Activated CD8-positive, alpha-beta memory T cell treated with anti-CD3 and anti-CD28 coated beads for 1 hour (primary cell): ENCODE results near the gene UPK1A.
"Not testable (repeated sequence)": the region's sequence is repeated elsewhere in the genome, so short reads cannot be mapped to it uniquely, and the experiment has no call there.

Experiments used
- DNase-seq, 2 donors: peaks; one replicate each; pipeline ENCODE4 v3.0.0-alpha.2; 2020; ENCODE audit warnings: low read depth in 1 of 2; ENCODE audit errors: extremely low read depth in 1 of 2

Gene UPK1A

DNA sequence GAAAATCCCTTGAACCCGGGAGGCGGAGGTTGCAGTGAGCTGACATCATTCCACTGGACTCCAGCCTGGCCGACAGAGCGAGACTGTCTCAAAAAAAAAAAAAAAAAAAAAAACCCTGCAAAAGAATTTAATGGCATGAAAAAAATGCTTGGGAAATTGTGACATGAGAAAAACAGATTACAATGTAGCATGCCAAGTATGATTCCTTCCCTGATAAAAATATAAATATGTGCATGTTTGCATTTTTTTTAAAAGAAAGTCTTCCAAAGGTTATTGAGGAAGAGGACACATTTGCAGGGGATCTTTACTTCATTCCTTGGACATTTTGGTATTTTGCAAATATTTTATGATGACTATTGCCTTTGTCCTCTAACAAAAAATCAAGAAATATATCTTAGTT is 23.5 kb downstream of the UPK1A start:
- DNase-seq = no peak

DNA sequence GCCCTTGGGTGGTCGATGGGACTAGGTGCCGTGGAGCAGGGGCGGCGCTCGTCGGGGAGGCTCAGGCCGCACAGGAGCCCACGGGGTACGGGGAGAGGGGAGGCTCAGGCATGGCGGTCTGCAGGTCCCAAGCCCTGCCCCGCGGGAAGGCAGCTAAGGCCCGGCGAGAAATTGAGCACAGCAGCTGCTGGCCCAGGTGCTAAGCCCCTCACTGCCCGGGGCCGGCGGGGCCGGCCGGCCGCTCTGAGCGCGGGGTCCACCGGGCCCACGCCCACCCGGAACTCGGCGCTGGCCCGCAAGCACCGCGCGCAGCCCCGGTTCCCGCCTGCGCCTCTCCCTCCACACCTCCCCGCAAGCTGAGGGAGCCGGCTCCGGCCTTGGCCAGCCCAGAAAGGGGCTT is 24.8 kb downstream of the UPK1A start:
- DNase-seq = not testable (repeated sequence)

DNA sequence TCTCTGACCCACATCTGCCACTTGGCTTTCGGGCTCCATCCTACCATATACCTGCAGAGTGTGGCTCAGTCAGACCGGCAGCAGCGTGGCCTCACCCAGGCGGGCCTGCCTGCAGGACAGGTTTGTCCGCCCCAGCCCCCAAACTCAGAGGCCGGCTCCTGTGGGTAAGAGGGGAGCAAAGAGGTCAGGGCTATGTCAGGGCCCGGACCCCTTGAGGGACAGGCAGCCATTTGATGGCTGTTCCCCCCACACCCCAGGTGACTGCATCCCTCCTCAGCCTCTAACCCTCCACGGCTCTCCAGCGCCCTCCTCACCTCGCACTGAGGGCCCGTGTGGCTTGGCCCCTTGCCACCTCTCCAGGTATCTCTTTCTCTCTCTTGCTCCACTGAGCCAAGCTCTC is 25.7 kb downstream of the UPK1A start:
- no peak for DNase-seq

DNA sequence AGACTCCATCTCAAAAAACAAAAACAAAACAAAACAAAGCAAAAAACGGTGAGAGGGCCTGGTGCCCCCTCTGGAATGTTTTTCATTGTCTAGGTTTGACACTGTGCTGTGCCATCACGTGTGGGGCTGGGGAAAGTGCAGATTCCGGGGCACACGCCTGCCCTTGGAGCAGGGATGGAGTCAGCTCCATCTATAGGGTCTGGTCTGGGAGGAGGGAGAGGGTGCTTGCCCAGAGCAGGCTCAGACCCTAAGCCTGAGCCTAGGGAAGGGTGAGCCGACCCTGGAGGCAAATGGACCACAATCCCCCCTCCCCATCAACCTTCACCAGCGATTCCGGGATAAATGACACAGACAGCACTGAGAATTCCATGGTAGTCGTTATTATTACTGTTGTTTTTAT is 27.1 kb downstream of the UPK1A start:
- DNase-seq = no peak

DNA sequence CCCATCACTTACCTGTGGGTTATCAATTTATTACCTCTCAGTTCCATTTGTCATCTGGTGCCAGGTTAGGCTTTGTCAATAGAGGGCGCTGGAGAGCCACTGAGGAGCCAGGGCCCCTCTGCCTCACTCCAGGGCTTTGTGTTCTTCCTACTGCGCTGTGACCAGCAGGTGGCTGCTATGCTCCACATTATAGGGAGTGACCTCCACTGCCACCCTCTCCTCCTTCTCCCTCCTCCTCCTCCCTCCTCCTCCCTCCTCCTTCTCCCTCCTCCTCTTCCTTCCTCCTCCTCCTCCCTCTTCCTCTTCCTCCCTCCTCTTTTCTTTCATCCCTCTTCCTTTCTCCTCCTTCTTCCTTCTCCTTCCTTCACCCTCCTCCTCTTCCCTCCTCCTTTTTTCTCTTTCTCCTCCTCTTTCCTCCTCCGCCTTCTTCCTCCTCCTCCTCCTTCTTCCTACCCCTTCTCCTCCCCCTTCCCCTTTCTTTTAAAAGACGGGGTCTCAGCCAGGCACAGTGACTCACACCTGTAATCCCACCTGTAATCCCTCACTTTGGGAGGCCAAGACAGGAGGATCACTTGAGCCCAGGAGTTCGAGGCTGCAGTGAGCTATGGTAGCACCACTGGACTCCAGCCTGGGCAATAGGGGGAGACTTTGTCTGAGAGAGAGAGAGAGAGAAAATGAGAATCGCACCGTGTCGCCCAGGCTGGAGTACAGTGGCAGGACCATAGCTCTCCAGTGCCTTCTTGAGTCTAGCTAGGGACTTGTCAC is 27.7 kb downstream of the UPK1A start:
- peak; percentile 80 to 85 for DNase-seq

DNA sequence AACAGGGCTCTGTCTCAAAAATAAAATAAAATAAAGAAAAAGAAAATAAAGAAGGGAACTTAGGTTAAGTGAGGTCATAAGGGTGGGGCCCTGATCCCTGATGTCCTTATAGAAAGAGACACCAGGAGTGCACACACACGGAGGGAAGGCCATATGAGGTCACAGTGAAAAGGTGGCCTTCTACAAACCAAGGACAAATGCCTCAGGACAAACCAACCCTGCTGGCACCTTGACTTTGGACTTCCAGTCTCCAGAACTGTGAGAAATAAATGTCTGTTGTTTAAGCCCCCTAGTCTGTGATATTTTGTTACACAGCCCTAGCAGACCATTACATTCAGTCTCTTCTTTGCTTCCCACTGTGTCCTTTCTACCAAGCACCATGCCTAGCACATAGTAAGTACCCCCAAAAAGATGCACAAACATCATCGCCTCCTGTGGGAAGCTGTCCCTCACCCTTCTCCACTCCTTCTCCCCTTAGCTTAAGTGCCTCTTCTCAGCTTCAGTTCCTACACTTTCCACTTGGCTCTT is 29.6 kb downstream of the UPK1A start:
- no peak for DNase-seq

DNA sequence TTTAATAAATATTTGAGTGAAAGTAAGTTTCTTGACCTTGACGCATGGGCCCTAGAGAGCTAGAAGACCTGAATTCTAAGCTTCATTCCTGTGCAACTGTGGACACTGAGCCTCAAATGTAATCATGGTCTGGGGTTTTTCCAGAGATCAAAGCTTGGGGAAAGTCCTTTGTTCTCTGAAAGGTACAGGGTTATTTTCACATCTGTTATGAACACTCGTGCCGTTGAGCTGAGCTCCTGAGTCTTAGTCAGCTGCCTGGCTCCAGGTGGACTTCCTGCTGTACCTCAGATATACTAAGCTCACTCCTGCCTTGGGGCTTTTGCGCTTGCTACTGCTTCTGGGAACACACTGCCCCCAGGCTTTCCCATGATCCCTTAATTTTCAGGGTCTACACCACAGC is 30.5 kb downstream of the UPK1A start:
- DNase-seq = no peak

DNA sequence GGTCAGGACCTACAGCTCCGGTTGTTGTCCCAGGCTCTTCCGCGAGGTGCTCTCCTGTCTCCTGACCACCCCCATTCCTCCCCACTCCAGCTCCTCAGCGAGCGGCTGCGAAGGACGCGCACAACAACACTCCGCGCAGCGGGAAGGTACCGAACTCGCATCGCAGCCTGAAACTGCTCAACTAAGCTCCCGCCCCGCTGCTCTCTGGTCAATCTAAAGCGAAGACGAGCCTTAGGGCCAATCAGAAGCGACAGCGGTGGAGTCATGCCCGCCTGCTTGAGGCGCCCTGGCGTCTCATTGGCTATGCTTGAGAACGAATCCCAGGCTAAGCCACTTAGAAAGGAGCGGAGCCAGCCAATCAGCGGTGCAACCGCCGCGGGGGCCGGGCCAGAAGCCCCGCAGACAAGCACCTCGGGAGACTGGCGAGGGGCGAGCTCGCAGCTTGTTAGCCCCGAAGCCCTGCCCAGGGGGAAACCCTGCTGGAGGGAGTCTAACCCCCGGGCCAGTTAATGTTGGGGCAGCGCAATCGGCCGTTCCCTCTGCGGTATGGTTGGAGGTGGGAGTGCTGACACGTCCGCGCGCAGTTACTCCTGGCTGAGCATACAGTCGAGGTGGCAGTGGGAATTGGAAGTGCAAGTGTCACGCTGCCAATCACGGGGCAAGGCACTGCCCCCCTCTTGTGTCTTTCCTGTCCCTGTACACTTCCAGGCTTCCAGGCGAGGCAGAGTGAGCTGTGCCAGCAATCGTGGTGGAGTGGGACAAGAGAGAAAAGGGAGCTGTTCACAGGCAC is 36.1 kb downstream of the UPK1A start:
- DNase-seq = peak; percentile 85 to 86

DNA sequence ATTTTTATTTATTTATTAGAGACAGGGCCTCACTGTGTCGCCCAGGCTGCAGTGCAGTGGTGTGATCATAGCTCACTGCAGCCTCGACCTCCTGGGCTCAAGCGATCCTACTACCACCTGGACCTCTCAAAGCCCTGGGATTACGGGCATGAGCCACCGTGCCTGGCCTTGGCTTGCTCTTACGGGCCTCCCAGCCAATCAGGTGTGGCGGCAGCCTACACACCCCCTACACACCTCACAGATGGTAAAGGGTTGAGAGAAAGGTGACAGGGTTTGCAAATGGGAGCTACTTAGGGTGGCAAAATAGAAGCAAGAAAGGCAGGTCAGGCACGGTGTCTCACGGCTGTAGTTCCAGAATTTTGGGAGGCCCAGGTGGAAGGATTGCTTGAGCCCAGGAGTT is 37.0 kb downstream of the UPK1A start:
- no peak for DNase-seq

DNA sequence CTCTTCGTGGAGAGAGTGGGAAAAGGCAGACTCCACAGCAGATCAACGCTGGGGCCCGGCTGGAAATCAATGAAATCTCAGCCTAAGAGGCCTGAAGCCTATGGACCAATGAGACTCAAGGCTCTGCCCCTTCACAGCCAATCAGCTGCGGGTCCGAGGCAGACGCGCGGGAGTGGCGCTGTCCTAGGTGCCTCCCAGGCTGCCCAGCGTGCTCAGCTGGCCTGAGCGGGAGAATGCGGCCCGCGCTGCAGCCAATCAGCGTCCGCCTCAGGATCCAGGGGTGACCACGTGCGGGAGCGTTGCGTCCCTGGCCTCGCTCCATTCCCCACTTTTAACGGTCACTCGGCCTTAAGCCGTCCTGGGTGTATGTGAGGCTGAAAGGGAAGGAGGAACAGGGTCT is 37.9 kb downstream of the UPK1A start, which contains the start of gene ZBTB32:
Gene ZBTB32 (plus strand): TSS at position 341 of the 400 bp plus-strand sequence. CDS start 10,069 bp downstream, outside the sequence.
- no peak for DNase-seq

DNA sequence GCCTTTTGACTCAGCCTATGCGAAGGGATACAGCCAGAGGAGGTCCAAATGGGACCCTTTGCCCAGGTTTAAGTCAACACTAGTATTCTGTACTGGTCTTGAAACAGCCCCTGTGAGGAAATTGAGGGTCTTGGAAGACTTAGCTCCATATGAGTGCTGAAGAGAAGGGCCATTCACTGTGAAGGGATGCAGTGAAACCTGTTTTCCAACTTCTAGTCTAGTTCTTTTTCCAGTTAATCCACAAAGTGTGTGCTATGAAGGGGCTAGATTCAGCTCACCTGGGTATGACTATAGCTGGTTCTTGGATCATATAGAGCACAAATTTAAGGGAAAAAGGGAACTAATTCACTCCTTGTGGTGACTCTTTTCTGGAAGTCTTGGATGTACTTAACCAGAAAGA is 42.1 kb downstream of the UPK1A start:
- DNase-seq = no peak

DNA sequence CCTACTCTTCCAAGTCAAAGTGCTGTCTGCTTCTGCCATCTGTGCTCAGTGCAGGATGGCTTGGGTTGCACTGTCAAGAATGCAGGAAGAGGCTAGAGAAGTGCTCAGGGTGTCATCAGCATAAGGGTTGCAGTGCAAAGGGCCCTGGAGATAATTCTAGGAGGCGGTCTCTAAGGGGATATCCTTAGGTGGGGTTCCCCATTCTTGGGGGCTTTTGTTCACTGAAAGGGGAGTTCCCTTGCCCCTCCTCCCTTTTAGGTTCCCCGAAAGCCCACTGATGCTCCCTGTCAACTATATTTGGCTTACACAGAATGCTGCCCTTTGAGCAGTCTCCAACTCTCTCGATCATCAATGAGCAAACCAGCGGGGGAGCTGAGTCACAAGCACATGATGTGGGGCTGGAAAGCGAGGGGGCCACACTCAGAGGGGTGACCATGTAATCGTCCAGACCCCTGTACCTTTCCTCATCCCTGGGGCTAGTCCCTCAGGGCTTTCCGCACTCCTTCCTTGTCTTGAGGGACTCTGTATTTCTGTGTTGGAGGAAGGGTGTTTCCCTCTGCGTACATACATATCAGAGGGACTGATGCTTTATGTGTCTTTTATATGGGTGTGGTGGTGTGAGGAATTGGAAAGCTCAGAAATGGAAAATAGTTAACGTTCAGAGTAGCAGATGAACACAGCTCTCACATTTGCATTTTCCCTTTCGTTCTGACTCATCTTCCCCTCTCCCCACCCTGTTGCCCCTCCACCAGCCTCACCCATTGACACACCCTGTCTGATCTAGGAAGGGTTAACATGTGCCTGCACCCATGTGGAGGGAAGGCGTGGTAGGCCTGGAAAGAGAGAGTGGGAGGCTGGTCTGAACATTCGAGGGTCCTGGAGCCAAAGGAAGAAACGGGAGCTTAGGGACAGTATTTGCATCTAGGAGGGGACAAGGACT is 44.7 kb downstream of the UPK1A start:
- no peak for DNase-seq

DNA sequence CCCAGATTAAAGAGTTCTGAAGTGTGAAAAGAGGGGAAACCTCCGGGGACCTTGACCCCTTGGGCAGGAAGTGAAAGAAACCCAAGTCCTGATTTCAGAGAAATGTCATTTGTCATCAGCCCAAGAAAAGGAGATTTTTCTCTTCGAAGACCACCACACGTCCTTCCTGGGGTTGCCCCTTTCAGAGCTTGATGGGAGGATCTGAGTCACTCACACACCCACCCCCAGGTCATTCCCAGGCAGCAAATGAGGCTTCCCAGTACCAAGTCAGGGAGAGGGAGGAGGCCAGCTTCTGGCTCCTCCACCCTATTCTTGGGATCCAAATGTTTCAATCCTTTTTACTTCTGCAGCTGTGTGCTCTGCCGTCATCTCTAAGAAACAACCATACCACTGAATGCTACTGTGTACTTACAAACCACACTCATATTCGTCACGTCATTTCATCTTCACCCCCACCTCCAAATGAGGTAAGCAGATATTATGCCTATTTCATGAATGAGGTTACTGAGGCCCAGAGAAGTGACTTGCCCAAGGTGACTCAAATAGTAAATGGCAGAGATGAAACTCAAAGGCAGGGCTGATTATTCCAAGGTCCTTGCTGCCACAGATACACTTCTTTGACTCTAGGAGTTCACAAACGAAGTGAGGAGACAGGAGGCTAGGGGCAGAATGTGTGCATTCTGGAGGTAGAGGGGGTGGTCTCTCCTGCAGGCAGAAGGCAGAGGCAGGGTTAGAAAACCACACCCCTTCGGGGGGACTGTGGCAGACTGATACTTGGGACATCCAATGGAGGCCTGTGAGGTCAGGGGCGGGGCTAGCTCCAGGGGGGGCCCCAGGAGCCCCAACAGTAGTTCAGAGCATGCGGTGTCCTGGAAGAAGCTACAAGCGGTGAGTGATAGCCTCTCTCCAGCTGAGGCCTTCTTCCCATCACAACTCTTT is 46.5 kb downstream of the UPK1A start:
- no peak for DNase-seq

DNA sequence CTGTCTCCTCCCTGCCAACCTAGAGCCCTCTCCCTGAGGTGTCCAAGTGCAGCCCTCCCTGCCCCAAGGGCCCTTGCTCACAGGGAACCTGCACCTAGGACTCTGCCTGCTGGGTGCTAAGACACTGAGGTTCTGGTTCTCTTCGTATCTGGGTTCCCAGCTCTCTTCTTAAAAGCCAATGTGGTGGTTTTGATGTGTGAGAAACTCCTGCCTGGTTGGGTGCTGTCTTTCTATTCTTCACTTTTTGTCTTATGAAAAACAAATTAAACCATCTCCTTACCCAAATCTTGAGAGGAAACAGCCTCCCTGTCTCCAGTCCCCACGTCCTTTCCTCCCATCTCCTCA is 47.2 kb downstream of the UPK1A start:
- DNase-seq = no peak

DNA sequence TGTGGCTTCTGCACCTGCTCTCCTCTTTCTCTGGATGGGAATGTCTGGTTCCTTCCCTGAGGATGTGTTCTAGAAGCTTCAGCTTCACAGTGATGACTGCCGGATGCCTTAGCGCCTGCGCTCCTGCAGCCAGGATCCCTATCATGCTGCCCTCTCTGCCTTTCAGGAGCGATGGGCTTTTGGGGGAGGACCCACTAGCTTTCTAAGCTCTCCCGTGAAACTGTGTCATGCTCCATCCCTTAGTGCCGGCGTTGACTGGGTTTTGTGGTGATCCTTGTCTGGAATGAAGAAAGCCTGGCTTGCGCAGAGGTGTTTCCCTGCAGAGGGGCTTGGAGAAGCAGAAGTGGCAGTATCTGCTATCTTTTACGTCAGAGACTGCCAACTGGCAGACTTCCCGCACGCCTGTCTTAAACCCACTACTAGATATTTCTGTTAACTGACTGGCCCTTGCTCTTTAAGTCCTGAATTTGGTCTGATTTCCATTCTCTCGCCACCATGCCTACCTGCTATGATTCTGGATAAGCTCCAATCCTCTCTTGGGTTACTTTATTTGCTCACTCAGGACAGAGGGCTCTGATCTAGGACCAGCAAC is 47.7 kb downstream of the UPK1A start:
- DNase-seq = no peak

DNA sequence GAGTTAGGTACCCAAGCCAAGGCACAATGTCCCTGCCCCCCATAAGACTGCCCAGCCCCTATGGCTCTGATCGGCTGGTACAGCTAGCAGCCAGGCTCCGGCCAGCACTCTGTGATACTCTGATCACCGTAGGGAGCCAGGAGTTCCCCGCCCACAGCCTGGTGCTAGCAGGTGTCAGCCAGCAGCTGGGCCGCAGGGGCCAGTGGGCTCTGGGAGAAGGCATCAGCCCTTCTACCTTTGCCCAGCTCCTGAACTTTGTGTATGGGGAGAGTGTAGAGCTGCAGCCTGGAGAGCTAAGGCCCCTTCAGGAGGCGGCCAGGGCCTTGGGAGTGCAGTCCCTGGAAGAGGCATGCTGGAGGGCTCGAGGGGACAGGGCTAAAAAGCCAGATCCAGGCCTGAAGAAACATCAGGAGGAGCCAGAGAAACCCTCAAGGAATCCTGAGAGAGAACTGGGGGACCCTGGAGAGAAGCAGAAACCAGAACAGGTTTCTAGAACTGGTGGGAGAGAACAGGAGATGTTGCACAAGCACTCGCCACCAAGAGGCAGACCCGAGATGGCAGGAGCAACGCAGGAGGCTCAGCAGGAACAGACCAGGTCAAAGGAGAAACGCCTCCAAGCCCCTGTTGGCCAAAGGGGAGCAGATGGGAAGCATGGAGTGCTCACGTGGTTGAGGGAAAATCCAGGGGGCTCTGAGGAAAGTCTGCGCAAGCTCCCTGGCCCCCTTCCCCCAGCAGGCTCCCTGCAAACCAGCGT is 48.5 kb downstream of the UPK1A start:
- no peak for DNase-seq

DNA sequence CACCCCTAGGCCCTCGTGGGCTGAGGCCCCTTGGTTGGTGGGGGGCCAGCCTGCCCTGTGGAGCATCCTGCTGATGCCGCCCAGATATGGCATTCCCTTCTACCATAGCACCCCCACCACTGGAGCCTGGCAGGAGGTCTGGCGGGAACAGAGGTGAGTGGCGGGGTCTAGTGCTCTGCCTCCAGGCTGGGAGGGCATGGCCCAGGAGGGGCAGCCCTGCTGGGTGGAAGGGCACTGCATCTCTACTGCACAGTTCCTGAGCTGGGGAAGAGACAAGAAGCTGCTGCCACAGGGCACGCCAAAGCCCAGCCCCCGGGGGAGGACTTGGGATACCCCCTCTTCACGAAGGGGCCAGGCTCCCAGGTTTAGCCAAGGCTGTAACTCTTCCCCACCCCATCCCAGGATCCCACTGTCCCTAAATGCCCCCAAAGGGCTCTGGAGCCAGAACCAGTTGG is 49.1 kb downstream of the UPK1A start:
- no peak for DNase-seq

DNA sequence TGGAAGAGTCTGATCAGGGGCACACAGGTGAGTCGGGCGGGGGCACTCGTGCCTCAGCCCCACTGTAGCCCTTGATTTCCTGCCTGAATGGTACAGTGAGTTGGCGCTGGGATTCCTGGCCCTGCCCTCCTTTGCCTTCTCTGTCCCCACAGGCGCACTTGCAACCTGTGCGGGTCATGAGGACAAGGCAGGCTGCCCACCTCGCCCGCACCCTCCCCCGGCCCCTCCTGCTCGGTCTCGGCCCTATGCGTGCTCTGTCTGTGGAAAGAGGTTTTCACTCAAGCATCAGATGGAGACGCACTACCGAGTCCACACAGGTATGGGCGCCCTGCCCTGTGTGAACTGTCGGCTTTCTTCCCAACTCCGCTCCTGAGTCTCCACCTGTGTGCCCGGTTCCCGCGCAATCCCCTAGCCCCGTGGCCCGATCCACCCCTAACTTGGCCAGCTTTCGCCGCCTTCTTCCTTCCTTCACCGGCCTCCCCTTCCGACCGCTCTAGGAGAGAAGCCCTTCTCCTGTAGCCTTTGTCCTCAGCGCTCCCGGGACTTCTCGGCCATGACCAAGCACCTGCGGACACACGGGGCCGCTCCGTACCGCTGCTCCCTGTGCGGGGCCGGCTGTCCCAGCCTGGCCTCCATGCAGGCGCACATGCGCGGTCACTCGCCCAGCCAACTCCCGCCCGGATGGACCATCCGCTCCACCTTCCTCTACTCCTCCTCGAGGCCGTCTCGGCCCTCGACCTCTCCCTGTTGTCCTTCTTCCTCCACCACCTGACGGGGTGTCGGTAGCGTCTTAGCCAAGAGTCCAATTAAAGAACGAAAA is 49.9 kb downstream of the UPK1A start:
- no peak for DNase-seq
